Activated CD4-positive, CD25-positive, alpha-beta regulatory T cell treated with anti-CD3 and anti-CD28 coated beads, Interleukin-2, amount 50 U/mL, for 72 hours (primary cell): ENCODE data around the gene APBA3.
"Not testable (repeated sequence)": the region's sequence is repeated elsewhere in the genome, so short reads cannot be mapped to it uniquely, and the experiment has no call there.

ENCODE experiments used
- DNase-seq: peaks from one replicate; pipeline ENCODE4 v3.0.0; 2021

The APBA3 gene

DNA sequence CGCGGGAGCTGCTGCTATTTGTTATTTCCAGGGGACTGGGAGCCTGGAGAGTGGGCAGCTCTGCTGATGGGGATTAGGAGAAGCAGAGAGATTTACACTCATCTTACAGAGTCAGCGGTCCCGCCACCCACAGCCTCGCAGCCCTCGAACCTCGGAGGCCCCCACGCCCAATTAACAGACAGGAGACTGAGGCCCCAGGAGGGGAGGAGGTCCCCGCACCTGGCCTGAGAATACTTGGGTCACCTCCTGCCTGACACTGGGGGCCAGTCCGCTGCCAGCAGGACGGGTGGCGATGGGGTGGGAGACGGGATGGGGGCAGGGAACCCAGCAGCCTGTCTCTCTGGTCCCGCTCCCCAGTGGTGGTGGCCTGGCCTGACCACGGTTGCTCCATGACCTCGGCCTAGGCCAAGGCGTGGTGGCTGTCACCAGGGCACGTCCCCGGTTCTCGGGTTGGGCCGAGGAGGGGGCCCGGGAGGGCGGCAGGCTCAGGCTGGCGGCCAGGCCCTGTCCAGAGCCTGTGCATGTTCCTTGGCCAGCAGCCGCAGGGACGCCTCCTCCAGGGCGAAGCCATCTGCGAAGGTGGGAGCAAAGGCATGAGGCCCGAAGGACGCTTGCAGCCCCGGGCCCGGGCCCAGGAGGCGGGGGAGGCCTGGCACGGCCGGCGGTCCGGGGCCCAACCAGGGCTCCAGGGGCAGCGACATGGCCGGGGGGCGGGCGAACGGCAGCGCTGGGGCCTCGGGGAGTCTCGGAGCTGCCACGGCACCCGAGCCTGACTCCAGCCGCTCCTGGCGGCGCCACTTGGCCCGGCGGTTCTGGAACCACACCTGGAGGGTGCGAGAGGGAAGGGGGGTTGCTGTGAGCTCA is 8.9 kb upstream of the APBA3 start:
- no peak for DNase-seq

DNA sequence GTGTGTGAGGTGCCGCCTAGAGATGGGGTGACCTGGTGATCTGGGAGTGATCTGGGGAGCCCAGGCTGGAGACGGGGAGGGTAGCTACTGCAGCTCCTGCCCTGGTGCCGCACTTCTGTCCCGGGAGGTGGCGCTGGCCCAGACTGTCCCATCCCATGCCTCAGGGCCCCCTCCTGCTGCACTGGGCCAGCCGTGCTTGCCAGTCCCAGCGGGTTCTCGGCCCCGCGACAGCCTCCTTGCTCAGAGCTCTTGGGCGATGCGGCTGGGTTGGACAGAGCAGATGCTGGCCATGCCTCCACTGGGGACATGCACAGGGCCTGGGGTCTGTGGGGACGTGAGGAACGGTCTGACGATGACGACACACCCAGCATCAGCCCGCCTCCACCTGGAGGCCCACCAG is 8.0 kb upstream of the APBA3 start:
- DNase-seq: no peak

GRCh38 chr19:3768748-3769099 is 7.2 kb upstream of the APBA3 start:
- no peak for DNase-seq

DNA sequence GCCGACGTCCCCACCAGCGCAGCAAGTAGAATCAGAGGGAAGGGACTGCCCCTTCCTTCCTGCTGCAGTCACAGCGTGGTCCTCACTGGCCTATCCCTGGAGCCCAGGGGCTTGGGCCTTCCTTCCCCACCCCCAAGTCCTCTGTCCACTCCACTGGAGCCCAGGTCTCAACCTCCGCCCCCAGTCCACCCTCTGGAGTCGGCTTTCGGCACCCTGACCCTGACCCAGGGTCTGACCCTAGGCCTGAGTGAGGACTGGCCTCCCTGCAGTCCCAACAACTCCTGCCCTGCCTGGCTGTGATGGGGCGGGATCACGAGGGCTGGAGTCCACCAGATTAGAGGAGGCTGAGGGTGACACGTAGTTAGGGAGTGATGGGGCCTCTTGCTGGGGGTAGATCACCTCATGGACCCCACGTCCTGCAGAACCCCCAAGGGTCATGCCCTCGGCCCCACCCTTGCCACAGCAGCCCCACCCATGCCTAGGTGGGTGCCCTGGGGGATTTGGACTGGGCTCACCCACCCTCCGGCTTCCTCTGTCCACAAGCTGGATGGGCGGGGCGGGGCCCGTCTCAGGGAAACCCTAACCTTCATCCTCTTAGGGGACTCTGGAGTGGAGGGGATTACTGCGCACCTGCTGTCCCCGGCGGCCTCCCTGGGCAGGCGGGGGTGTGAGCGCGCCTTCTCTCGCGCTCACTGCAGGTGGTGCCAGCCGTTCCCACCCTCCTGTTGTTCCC is 6.7 kb upstream of the APBA3 start:
- no peak for DNase-seq

DNA sequence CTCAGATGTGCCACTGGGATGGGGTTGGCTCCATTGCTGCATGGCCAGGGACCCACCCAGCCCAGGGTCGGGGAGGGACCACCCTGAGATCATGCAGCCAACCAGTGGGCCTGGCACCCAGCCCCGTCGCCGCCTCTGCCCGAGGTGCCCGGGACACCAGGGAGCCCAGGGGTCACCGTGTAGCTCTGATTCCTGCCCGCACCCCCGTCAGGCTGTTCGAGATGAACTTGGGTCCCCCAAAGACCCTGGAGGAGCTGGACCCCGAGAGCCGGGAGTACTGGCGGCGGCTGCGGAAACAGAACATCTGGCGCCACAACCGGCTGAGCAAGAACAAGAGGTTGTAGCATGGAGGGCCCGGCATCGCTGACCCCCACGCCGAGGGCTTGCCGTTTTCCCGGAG is 5.6 kb upstream of the APBA3 start:
- DNase-seq: no peak

DNA sequence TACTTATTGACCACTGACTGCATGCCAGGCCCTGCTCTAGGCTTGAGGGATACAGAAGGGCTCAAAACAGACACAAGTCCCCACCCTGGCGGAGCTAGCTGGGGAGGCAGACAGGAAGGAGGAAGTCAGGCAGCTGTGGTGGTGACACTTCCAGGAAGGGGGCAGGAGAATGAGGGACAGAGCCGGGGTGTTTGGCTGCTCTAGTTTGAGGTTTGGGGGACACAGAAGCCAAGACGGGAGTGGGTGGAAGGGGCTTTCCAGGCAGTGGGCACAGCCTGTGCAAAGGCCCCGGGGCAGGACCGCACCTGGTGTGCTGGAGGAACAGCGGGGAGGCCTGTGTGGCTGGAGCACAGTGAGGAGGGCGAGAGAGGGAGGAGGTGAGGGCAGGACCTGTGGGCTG is 5.0 kb upstream of the APBA3 start:
- DNase-seq: no peak

DNA sequence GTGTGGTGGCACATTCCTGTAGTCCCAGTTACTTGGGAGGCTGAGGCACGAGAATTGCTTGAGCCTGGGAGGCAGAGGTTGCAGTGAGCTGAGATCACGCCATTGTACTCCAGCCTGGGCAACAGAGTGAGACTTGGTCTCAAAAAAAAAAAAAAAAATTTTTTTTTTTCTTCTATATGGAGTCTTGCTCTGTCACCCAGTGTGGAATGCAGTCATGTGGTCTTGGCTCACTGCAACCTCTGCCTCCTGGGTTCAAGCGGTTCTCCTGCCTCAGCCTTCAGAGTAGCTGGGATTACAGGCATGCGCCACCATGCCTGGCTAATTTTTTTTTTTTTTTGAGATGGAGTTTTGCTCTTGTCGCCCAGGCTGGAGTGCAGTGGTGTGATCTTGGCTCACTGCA is 4.3 kb upstream of the APBA3 start:
- DNase-seq: not testable (repeated sequence)

DNA sequence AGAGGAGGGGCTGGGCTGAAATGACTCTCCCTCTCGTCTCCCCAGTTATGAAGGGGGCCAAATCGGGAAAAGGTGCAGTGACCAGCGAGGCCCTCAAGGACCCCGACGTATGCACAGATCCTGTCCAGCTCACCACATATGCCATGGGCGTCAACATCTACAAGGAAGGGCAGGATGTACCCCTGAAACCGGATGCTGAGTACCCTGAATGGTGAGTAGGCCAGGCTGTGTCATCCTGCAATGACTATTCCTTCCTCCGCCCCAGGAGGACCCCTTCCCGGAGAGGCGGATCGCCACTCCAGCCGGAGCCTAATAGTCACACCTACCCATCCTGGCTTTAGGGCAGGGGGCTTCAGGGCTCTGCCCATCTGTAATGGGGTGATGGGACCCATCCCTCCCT is 3.6 kb upstream of the APBA3 start:
- DNase-seq: no peak

GRCh38 chr19:3762501-3763459 is 1.3 kb upstream of the APBA3 start, which contains the start of gene MRPL54:
Gene MRPL54, plus strand, starts transcription at chr19:3762682. Its CDS starts 19 bp downstream, at chr19:3762701.
- DNase-seq: peak; percentile 99

- DNase-seq: no peak
These were observed 610 bp upstream of the APBA3 start for GRCh38 chr19:3762130-3762473.

DNA sequence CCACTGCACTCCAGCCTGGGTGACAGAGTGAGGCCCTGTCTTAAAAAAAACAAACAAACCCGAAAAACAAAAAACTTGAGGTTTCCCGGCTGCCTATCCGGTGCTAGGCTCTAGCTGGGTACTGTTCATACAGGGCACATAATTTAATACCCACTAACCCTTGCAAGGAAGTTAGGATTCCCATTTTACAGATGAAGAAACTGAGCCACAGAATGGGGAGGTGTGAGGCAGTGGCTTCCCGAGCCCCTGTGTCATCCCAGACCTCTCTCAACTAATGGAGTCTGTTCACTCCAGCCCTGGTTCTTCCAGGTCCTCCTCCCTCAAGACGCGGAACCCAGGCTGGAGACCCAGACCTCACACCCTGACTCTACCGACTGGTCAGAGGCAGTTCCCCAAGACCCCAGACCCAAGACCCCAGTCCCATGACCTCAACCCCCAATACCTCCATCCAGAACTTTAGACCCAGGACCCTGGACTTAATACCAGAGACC is 576 bp downstream of the APBA3 start:
- DNase-seq: no peak

- no peak for DNase-seq
These were observed 1.8 kb downstream of the APBA3 start for GRCh38 chr19:3759482-3760254.

DNA sequence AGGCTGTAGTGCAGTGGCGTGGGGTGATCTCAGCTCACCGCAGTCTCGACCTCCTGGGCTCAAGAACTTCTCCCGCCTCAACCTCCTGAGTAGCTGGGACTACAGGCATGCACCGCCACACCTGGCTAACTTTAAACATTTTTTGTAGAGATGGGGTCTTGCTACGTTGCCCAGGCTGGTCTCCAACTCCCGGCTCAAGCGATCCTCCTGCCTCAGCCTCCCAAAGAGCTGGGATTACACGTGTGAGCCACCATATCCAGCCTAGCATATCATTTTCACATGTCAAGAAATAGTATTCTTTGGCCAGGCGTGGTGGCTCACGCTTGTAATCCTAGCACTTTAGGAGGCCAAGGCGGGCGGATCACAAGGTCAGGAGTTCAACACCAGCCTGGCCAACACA is 3.2 kb downstream of the APBA3 start:
- DNase-seq: not testable (repeated sequence)

DNA sequence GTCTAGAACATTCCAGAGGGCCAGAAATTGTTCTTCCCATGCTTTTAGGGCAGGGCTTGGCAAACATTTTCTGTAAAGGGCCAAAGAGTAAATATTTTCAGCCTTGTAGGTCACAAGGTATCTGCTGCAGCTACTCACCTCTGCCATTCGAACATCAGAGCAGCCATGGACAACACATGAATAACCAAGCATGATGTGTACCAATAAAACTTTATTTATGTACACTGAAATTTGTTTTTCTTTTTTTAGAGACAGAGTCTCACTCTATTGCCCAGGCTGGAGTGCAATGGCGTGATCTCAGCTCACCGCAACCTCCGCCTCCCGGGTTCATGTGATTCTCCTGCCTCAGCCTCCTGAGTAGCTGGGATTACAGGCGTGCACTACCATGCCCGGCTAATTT is 3.8 kb downstream of the APBA3 start:
- not testable (repeated sequence) for DNase-seq

DNA sequence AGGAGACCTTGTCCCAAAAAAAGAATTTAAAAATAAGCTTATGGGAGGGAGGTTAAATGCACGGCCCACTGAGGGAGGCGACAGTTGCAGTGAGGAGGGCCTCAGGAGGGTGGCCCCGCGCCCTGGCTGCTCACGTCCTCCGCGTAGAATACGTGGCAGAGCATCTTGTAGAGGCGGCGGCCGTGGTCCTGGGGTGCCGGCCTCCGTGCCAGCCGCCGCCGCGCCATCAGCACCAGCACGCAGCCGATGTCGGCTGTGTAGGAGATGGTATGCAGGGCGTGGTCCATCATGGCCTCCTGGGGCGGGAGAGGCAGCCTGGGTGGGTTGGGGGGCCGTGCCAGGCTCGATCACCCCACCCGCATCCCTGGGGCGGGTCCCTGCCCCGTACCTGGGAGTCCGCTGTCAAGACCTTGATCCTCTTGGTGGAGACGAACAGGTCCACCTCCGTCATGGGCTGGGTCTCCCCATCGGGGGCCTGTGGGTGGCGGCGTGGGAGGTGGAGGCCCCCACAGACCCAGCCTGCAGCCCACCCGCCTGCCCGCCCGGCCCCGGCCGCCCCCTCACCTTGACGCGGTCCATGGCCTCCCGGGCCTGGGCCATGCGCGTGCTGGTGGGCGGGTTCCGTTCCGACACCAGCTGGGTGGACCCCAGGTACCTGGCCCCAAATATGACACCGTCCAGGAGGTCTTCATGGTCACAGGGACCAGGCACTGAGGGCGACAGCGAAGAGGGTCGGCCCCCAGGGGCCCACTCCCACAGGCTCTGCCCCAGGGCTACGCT is 7.7 kb downstream of the APBA3 start:
- no peak for DNase-seq

DNA sequence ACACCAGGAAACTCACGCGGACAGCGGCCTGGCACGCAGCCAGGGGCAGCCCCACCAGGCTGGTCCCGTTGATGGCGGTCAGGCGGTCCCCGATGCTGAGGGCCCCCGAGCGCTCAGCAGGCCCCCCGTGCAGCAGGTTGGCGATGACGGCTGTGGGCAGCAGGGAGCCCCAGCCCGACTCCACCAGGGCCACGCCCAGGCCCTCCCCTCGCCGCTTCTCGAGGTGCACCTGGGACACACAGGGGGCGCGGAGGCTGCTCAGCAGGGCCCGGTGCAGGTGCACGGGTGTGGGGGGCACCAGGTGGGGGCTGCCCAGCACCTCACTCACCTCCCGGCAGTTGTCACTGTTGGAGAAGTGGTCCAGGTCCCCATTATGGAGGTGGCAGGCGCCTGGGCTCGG is 9.0 kb downstream of the APBA3 start:
- no peak for DNase-seq

- no peak for DNase-seq
These were observed 10.3 kb downstream of the APBA3 start for GRCh38 chr19:3751236-3751635.

- no peak for DNase-seq
These were observed 11.3 kb downstream of the APBA3 start for GRCh38 chr19:3750211-3750610.

GRCh38 chr19:3748965-3749364 is 12.5 kb downstream of the APBA3 start:
- DNase-seq: no peak

DNA sequence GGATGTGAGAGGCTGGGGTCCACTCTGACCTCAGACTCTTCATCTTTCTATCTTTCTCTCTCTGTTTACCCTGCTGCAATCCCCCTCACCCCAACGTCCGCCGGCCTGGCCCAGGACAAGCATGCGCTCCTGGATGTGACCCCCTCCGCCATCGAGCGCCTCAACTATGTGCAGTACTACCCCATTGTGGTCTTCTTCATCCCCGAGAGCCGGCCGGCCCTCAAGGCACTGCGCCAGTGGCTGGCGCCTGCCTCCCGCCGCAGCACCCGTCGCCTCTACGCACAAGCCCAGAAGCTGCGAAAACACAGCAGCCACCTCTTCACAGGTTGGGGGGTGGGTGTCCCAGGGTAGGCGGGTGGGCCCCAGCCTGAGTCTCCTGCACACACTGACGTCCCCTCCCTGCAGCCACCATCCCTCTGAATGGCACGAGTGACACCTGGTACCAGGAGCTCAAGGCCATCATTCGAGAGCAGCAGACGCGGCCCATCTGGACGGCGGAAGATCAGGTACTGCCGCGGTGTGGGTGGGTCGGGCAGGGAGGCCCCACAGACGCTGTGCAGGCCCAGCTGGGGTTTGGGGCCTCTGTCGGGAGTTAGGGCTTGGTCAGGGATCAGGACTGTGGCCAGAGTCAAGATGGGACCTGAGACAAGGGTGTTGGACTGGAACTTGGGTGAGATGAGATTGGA is 15.0 kb downstream of the APBA3 start:
- DNase-seq: no peak
